Stimulated activated CD4-positive, alpha-beta T cell treated with anti-CD3 and anti-CD28 coated beads, Interleukin-4, amount 100 ng/mL, for 1 hour (primary cell): ENCODE measurements around the gene PRSS23.

Experiments
- DNase-seq: peaks from one replicate; pipeline ENCODE4 v3.0.0-alpha.2; 2020

The PRSS23 gene

GRCh38 chr11:86790867-86791849 is 9.2 kb upstream of the PRSS23 start:
- no peak for DNase-seq

- DNase-seq: no peak
Observed at GRCh38 chr11:86792150-86792549, 8.2 kb upstream of the PRSS23 start.

GRCh38 chr11:86793307-86793706 is 7.0 kb upstream of the PRSS23 start:
- DNase-seq: no peak

- no peak for DNase-seq
Observed at GRCh38 chr11:86795511-86795910, 4.8 kb upstream of the PRSS23 start.

DNA sequence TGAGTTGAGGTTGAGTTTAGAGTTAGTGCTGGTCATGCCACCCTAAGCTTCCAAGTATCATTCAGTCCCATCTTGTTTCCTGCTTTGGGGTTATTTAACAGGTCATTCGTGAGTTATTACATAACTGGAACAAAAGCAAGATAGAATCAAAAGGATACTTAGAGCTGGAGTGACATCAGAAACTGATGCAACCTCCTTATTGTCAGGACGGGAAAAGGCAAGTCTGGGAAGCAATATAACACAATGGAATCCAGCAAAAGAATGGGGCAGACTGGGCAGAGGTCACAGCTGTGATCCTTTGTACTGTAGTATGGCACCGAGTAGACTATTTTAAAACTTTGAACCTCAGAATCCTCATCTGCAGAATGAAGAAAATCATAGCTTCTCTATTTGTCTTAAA is 4.4 kb upstream of the PRSS23 start:
- DNase-seq: no peak

- DNase-seq: no peak
Observed at GRCh38 chr11:86797133-86797532, 3.2 kb upstream of the PRSS23 start.

DNA sequence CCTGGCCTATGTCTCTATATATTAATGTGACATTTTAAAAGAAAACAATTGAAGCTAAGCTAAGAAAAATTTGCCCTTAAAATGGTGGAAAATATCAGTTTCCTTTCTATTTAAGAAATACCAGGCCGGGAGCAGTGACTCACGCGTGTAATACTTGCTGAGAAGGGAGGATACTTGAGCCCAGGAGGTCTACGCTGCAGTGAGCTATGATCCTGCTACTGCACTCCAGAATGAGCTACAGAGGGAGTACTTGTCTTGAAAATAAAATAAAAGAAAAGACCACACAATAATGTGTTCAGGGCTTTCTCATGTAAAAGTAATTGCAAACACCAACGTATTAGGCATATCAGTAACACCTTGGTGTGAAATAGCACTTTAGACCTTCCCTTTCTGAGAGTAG is 1.4 kb upstream of the PRSS23 start:
- no peak for DNase-seq

GRCh38 chr11:86799680-86800075 is 664 bp upstream of the PRSS23 start:
- DNase-seq: no peak

DNA sequence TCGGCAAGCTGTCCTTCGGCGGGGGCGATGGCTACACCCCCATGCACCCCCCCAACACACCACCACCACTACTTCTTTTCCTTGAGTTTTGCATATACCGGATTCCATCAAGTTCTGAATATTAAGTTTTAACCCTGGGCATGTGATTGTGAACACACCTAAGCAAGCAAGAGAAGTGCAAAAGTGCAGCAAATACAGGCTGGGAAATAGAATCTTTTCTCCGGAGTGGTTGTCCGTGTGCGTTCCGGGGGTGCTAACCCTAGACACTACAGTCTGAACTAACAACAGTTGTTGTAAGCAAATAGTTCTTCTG is 574 bp downstream of the PRSS23 start:
- no peak for DNase-seq

GRCh38 chr11:86801364-86801763 is 1.0 kb downstream of the PRSS23 start:
- DNase-seq: no peak

DNA sequence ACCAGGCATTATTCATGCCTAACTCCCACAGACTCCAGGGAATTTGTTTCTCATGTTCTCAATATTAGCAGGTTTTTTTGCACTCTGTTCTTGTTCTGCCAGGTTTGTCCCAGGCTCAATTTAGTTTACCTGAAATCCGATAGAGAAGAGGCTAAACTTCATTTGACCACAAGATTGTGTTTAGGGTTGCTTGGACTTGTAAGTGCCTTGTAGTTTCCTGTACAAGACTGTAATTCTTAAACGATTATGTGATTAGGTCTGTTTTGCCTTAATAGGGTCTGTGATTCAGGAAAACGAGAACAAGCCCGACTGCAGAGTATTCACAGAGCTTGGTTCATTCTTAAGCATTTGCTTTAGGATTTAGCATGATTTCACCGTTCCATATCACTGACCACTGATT is 1.8 kb downstream of the PRSS23 start:
- no peak for DNase-seq

DNA sequence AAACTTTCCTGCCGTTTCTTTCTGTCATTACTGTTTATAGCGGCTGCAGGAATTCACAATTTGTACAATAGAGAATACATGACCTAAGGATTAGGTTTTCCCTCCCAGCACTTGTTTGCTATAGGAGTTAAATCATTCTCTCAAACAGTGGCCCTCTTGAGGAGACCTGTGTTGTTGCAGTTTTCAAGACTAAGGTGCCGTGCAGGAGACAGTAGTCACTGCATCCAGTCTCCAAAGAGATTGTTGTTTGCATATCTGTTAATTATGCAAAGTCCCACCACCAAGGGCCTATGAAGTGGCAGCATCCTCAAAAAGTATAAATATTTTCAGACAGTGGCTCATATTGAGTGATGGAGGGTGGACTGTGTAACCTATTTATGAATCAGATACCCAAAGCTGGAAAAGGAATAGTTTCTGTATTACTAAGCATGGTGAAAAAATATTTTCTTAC is 2.3 kb downstream of the PRSS23 start:
- no peak for DNase-seq

DNA sequence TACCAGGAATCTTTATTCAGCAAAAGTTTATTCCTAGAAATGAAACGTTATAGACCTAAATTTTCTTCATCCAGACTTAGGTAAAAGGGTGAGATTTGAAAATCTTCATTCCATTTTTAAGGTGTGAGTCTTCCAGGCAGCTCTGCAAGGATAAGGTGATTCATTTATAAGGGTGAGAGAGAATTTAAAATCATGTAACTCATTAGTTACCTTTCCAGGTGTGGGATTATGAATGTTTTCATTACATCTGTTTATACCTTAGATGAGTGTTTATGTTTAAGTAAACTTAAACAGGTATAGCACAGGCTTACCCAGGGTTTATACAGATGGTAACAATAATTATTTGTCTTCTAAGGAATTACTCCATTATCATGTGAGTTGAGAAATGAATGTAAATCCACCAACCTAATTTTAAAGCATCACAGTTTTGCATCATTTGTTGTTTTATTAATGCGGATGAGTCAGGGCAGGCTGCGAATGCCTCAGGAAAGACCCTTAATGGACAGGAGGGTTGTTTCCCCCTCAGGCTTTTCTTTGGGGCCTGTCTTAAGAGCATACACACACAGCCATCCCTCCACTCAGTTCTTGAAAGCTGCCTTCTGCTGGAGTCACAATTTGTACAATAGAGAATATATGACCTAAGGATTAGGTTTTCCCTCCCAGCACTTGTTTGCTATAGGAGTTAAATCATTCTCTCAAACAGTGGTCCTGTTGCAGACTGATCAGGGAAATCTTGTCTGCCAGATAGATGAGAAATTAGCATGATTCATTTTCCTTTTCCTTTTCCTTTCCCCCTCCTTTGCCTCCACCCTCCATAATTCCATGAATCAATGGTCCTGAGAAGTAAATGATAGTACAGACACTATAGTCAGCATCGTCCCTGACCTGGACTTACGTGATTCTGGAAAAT is 3.0 kb downstream of the PRSS23 start:
- DNase-seq: no peak

DNA sequence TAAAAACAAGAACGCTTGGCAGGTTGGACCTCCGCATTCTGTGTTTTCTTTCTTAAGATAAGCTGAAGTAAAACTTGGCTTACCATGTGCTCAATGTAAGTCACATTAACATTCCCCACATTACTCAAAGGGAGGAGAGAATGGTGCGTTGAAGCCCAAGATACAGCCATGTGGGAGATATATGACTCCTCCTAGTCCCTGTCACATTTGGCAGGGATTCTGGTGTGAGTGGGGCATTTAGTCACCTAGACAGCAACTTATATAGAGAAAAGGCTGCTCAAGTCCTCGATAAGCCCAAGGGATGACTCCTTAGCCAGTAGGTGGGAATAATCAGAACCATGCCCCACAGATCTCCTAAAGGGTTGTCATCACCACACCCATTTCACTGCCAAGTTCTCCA is 4.6 kb downstream of the PRSS23 start:
- DNase-seq: no peak

DNA sequence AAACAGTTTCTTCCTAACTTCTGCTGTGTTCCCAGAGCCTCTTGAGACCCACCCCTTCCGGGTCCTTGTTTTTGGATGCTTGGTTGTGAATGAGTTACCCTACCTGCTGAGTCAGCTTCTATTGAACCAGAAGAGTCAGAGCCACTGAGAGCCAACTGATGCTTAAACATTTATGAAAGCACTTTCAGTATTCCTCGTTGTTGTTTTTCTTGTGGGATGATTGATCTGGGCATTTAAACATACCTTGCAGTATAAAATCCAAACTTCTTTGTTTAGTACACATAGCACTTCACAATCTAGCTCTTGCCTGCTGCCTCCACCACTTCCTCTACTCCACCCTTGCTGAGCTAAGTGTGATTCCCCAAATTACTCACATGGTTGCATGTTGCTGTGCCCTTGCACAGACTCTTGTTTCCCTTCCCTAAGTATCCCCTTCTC is 5.5 kb downstream of the PRSS23 start:
- no peak for DNase-seq

DNA sequence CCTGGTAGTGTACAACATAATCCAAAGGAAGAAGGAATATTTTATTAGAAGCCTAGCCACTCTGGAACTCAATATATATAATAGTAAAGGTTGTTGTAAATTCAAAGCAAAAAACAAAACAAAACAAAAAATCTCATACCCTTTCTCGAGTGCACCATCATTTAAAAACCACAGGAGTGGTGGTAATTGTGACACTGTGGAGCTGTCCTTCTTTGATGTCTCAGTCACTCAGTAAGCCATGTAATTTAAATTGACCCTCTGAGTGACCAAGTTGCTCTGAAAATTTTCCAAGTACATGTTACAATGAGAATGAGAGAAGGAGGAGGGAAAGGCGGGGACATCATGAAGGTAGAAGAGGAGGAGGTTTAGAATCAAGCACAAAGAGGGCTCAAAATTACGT is 6.6 kb downstream of the PRSS23 start:
- DNase-seq: no peak

DNA sequence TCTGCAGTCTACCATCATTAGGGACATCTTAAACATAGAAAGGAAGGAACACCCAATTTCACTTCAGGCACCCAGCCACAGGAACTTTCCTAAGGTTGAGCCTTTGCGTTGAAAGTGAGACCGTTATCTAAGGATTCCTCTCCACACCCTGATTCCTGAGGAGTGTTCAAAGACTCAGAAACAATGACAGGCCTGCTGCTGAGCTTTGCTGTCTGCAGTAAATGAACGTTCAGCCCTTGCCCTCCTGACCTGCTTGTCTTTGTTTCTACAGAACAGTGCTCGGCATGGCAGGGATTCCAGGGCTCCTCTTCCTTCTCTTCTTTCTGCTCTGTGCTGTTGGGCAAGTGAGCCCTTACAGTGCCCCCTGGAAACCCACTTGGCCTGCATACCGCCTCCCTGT is 7.0 kb downstream of the PRSS23 start:
- DNase-seq: no peak

DNA sequence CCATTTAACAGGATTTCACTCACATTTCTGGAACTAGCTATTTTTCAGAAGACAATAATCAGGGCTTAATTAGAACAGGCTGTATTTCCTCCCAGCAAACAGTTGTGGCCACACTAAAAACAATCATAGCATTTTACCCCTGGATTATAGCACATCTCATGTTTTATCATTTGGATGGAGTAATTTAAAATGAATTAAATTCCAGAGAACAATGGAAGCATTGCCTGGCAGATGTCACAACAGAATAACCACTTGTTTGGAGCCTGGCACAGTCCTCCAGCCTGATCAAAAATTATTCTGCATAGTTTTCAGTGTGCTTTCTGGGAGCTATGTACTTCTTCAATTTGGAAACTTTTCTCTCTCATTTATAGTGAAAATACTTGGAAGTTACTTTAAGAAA is 9.2 kb downstream of the PRSS23 start:
- no peak for DNase-seq

- DNase-seq: no peak
Observed at GRCh38 chr11:86810288-86810687, 9.9 kb downstream of the PRSS23 start.

DNA sequence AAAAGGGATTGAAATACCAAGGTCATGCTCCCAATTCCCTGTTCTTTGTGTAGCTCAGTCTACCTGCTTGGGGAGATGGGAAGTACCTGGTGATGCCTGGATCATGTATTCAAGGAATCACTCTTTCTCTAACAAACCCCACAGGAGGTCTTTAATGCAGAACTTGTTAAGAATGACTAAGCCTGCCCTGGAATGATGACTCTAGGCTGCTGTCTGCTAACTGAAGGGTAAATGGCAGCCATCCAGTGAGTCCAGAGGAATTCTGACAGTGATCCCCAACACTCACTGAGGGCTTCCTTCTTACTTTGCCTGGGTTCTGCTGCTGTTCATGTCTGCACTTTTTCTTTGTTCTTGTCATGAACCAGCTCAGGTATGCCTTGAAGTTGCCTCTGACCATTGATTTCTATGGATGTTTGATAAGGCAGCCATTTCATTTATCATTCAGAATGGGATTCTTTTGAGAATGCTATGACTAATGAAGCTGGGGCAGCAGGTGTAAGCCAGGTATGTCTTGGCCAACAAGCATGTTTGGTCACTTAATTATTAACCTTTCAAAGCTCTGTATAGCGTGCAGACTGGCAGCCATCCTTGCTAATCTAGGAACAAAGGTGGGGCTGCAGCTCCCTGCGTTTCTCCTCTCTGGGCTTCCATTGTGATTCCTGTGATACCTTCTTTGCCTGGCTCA is 11.4 kb downstream of the PRSS23 start:
- no peak for DNase-seq

GRCh38 chr11:86812322-86812670 is 12.0 kb downstream of the PRSS23 start:
- no peak for DNase-seq

GRCh38 chr11:86812981-86813380 is 12.6 kb downstream of the PRSS23 start:
- no peak for DNase-seq

- no peak for DNase-seq
Observed at GRCh38 chr11:86814775-86815174, 14.4 kb downstream of the PRSS23 start.
